ENCODE measurements around the gene METAP2.

Gene METAP2

DNA sequence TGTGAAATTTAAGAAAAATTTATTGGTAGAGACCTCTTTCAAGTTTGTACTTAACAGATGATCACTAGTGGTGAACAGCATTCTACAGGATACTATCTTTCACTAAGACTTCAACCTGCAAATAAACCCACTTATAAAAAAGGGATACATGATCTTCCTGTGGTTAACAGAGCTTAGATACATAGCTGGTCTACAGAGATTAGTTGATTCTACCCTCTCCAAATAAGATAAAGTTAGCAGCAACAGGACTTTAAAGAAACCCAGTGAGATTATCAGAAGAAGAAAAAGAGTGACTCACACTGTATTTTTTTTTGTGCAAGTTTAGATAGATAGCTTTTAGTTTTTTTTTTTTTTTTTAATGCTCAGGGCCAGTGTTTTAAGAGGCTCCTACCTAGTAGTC is 42.8 kb downstream of the METAP2 start:
- TF ChIP-seq, protein P1, sequence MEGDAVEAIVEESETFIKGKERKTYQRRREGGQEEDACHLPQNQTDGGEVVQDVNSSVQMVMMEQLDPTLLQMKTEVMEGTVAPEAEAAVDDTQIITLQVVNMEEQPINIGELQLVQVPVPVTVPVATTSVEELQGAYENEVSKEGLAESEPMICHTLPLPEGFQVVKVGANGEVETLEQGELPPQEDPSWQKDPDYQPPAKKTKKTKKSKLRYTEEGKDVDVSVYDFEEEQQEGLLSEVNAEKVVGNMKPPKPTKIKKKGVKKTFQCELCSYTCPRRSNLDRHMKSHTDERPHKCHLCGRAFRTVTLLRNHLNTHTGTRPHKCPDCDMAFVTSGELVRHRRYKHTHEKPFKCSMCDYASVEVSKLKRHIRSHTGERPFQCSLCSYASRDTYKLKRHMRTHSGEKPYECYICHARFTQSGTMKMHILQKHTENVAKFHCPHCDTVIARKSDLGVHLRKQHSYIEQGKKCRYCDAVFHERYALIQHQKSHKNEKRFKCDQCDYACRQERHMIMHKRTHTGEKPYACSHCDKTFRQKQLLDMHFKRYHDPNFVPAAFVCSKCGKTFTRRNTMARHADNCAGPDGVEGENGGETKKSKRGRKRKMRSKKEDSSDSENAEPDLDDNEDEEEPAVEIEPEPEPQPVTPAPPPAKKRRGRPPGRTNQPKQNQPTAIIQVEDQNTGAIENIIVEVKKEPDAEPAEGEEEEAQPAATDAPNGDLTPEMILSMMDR (conservative IDR thresholded peaks at IDR 0.05): no peak
- H3K27ac ChIP-seq: no peak overlapping the region

DNA sequence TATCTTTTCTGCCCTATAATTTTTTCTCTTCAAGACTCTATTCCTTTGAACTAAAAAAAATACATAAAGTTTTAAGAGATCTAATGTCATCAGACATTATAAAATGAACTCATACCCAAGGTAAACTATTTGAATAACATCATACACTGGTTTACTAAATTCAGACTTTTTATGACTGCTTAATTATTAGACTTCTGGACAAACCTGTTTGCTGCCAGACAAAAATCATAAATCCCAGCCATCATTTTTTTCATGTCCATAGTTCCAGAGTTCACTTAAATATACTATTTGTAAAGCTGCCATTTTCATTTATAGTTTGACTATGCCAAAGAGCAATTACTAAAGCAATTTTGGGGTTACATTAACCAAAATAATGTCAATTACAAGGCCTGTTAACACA is 43.3 kb downstream of the METAP2 start:
- TF ChIP-seq, protein P1 (conservative IDR thresholded peaks at IDR 0.05): no peak
- H3K27ac ChIP-seq: no peak overlapping the region

DNA sequence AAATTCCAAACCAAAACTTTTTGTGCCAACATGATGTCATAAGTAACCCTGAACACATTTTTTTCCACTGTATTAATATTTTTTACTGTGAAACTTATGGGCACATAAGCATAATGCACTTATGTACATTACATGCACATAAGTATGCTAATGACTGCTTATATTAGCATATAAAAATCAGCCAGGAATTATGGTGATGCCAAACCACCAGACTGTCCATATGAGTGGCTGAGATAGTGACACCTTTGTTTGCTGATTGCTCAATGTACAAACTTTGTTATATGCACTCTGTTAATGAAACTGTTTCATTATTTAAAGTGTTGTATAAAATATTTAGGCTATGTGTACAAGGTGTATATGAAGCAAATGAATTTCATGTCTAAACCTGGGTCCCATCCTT is 45.0 kb downstream of the METAP2 start:
- TF ChIP-seq, protein P1 (conservative IDR thresholded peaks at IDR 0.05): no peak
- H3K27ac ChIP-seq: no peak overlapping the region

DNA sequence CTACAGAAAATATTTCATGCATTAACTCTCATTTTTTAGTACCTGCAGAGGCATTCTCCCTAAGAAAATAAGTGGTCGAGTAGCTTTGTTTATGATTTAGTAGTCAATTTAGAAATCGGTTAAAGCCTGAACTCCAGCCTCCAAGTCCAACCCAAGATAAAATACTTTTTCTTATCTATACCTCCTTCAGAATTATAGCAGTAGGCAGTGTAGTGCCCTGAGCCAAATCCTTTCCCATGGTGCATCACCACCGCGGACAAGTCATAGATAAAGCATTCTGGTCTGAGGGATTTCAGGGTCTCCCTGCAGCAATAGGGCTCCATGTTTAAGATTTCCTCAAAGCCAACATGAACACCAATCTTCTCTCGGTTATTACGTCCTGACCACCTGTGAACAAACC is 46.9 kb downstream of the METAP2 start:
- no peak overlapping the region for H3K27ac ChIP-seq
- TF ChIP-seq, protein P1 (conservative IDR thresholded peaks at IDR 0.05): no peak

DNA sequence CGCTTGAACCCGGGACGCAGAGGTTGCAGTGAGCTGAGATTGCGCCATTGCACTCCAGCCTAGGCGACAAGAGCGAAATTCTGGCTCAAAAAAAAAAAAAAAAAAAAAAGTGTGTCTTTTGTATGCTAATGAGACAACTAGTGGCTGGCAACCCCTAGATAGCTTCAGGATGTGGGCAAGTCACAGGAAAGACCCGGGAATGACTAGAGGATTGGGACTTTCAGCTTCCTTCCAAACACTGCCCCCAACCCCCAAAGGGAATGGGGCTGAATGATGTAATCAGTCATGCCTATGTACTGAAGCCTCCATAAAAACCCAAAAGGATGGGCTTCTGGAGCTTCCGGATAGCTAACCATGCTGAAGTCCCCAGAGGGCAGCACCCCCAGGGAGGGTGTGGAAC is 48.7 kb downstream of the METAP2 start:
- no peak overlapping the region for H3K27ac ChIP-seq
- TF ChIP-seq, protein P1 (conservative IDR thresholded peaks at IDR 0.05): no peak

DNA sequence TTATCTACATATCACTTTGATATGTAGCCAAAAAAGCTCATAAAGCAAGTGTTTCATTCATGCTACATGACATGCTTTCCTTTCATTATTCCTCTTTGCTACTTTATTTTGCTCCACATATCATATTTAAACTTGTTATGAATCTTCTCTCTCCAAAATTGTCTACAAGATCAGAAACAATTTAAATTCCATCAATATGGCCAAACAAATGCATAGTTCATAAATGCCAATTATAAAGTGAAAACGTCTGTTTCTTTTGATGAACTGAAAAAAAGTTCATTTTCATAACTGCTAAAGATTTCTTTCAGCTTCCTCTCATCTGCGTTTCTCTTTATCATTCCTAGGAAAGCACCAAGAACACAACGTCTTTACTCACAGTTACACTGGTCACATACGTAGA is 54.5 kb downstream of the METAP2 start:
- no peak overlapping the region for H3K27ac ChIP-seq
- TF ChIP-seq, protein P1 (conservative IDR thresholded peaks at IDR 0.05): no peak

DNA sequence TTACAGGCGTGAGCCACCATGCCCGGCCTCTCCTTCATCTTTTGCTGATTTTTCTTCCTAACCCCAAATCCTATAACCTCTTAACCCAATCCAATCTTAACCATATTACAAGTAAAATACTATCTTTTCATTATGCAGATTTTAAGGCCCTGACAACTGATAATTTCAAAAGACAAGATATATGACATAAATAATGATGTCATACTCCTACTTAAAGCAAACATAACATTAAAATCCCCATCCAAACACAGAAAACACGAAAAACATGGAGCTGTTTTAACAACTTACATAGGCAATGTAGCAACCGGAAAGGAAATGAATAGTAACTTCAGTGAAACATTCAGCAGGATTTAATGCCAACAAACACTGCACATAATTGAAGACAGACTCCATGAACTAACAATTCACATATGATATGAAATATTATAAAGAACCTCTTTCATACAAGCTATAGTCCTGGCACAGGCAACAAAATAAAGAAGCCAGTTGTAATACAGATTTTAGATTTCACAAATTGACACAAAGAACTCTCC is 55.8 kb downstream of the METAP2 start:
- TF ChIP-seq, protein P1 (conservative IDR thresholded peaks at IDR 0.05): no peak
- no peak overlapping the region for H3K27ac ChIP-seq

Data from VCaP (cell line).